ENCODE measurements around the gene RNLS.

DNA sequence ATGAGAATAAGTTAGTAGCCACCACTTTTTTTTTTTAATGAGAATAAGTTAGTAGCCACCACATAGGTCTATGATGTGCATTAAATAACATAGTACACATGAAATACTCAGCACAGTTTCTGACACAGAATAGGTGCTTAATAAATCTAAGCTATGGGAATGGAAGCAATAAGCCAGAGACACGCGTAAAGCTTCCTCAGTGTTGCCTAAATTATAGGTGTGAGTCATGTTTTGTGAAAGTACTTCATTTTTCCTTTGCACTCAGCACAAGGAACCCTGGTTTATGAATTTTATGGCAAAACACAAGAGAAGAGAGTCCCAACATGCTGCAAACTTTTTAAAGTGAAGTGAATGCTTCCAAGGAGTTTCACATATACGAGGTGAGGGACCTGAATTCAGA lies 267.4 kb downstream of the RNLS start:
- no peak for TF ChIP-seq POLR2A (IDR thresholded peaks at IDR 0.05)
- TF ChIP-seq, protein P1, sequence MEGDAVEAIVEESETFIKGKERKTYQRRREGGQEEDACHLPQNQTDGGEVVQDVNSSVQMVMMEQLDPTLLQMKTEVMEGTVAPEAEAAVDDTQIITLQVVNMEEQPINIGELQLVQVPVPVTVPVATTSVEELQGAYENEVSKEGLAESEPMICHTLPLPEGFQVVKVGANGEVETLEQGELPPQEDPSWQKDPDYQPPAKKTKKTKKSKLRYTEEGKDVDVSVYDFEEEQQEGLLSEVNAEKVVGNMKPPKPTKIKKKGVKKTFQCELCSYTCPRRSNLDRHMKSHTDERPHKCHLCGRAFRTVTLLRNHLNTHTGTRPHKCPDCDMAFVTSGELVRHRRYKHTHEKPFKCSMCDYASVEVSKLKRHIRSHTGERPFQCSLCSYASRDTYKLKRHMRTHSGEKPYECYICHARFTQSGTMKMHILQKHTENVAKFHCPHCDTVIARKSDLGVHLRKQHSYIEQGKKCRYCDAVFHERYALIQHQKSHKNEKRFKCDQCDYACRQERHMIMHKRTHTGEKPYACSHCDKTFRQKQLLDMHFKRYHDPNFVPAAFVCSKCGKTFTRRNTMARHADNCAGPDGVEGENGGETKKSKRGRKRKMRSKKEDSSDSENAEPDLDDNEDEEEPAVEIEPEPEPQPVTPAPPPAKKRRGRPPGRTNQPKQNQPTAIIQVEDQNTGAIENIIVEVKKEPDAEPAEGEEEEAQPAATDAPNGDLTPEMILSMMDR (IDR thresholded peaks at IDR 0.05): no peak

All from thyroid gland (tissue), 4 donors.